Uterus (tissue), 2 donors: ENCODE measurements around the gene SLIT3.

ENCODE experiments used
- CTCF ChIP-seq, 4 experiments: fragments of 200-600 bp in 2 of 4; fragments of 450-650 bp in 2 of 4; sonication (generic) in 2 of 4; IDR thresholded peaks; one replicate each; pipeline ENCODE4 v1.5.1; 2016 to 2019; ENCODE audit warnings: antibody characterized with exemption in 4 of 4, mild to moderate bottlenecking in 2 of 4, moderate library complexity in 1 of 4
- POLR2A ChIP-seq, 2 donors: fragments of 450-650 bp; IDR thresholded peaks; one replicate each; pipeline ENCODE4 v1.6.1; 2016; ENCODE audit warnings: antibody characterized with exemption in 2 of 2, mild to moderate bottlenecking in 1 of 2, moderate library complexity in 1 of 2

- TF ChIP-seq CTCF (IDR thresholded peaks at IDR 0.05) (no peak), POLR2A (IDR thresholded peaks at IDR 0.05) (no peak)
Measured at GRCh38 chr5:169015991-169016390, 284.9 kb downstream of the SLIT3 start.
